Effector memory CD8-positive, alpha-beta T cell (primary cell): ENCODE measurements around the gene XPR1.

Source experiments
- ATAC-seq: fragments of 150-1000 bp; cut with Tn5 transposase; replicated peaks from 2 replicates; pipeline ENCODE4 v1.10.0; 2021; ENCODE audit warnings: mild to moderate bottlenecking, moderate library complexity
- DNase-seq, 3 experiments: peaks; one replicate each; pipeline ENCODE4 v3.0.0; 2021
- H3K27ac Mint-ChIP-seq, 2 donors: one replicate each; pipeline ENCODE4 v1.8.0; 2022; ENCODE audit warnings: mild to moderate bottlenecking in 2 of 2, mixed read lengths in 2 of 2, moderate library complexity in 2 of 2
- H3K27me3 Mint-ChIP-seq, 2 donors: one replicate each; pipeline ENCODE4 v1.8.0; 2022; ENCODE audit warnings: mixed read lengths in 2 of 2
- H3K36me3 Mint-ChIP-seq: one replicate; pipeline ENCODE4 v1.8.0; 2022; ENCODE audit warnings: mild to moderate bottlenecking, moderate library complexity, mixed read lengths; ENCODE audit not compliant: insufficient read depth
- H3K4me1 Mint-ChIP-seq, 2 donors: one replicate each; pipeline ENCODE4 v1.8.0; 2022; ENCODE audit warnings: low read depth in 2 of 2, mixed read lengths in 2 of 2
- H3K4me3 Mint-ChIP-seq, 2 donors: one replicate each; pipeline ENCODE4 v1.8.0; 2022; ENCODE audit warnings: mild to moderate bottlenecking in 2 of 2, mixed read lengths in 2 of 2, moderate library complexity in 2 of 2
- H3K9me3 Mint-ChIP-seq, 2 donors: one replicate each; pipeline ENCODE4 v1.8.0; 2022; ENCODE audit warnings: mixed read lengths in 2 of 2

XPR1 gene

DNA sequence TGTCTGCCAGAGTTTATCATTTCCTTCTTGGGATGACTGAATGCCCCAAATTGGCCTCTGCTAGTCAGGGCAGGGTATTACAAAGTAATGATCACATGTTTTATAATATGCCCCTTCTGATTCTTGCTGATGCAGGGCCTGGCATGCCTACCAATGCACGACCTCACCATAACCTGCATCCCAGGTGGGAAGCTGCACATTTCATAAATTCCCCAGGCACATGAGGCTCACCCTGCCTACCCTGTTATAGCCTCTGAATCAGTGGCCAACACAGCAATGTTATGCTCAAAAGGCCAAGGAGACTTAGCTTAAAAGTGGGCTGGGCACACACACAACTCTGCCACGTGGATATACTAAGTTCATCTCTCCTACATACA lies 28.0 kb upstream of the XPR1 start:
- no peaks in the 10 kb centered on the region for H3K9me3 Mint-ChIP-seq
- H3K27me3 Mint-ChIP-seq: peaks cover 0 to 5% of the 10 kb centered on the region in 2 donors
- DNase-seq (no peak), ATAC-seq (no peak)
- H3K4me1 Mint-ChIP-seq: no peaks in the 10 kb centered on the region
- H3K27ac Mint-ChIP-seq: no peak overlapping the region
- no peaks in the 10 kb centered on the region for H3K36me3 Mint-ChIP-seq
- no peak overlapping the region for H3K4me3 Mint-ChIP-seq

DNA sequence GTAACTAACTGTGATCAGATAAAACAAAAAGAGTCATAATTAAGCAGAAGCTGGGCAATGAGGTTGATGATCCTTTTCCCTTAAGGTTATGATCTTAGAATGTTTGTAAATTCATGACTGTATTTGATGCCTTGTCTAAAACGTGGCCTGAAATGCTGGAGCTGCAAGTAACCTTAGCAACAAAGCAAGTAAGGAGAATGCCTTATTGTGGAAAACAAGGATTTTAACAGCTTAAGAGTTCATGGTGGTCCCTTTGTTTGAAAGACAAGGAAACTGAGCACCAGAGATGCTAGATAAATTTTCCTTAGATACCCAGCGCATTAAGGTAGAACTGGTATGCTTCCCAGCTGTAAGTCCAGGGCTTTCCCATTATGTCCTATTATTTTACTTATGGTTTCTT lies 25.7 kb upstream of the XPR1 start:
- Mint-ChIP-seq H3K4me3 (no peak overlapping the region), H3K4me1 (peaks cover 0 to 1% of the 10 kb centered on the region in 2 donors), H3K27ac (no peak overlapping the region), H3K27me3 (peaks cover 0 to 5% of the 10 kb centered on the region in 2 donors), H3K9me3 (no peaks in the 10 kb centered on the region), H3K36me3 (no peaks in the 10 kb centered on the region)
- no peak for ATAC-seq
- no peak for DNase-seq

DNA sequence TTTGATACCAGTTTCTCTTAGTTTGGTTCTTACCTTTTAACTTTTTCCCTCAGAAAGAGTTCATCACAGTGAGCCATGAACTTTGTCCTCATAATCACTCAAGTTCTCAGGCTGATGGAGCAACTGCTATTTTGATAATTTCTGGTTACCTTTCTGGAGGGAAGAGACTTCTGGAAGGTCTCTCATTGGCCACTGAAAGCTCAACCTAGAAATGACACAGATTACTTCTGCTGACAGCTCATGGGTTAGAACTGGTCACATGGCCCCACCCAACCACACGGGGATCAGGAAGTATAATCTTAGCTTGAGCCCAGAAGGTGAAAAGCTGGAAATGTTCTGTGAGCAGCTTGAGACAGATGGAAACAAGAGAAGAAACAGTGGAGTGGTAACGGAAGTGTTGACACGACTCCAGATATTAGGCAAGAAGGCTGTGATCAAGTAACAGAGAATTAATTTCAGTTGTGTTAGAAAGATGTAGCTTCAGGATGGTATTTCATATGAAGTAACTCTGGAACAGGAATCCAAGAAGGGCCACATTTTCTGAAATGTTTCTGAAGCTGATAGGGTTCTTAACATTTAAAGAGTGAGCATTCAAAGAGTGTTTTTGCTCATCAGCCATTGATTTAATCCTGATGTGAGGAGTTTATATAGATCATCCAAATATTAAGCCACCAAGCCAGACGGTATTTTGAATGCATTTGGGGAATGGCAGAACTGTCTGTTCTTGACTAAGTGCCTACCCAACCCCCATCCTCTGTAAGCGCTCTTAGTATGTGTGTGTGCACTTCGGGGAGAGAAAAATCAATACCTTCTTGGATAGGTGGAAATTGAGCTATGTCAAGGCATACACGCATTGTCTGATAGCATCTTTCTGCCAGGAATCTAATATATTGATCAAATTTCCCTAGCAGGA lies 21.9 kb upstream of the XPR1 start:
- no peaks in the 10 kb centered on the region for H3K9me3 Mint-ChIP-seq
- no peak overlapping the region for H3K4me3 Mint-ChIP-seq
- peaks cover 0 to 3% of the 10 kb centered on the region in 2 donors for H3K4me1 Mint-ChIP-seq
- no peak overlapping the region for H3K27ac Mint-ChIP-seq
- no peaks in the 10 kb centered on the region for H3K36me3 Mint-ChIP-seq
- DNase-seq: no peak
- ATAC-seq: no peak
- no peaks in the 10 kb centered on the region for H3K27me3 Mint-ChIP-seq

DNA sequence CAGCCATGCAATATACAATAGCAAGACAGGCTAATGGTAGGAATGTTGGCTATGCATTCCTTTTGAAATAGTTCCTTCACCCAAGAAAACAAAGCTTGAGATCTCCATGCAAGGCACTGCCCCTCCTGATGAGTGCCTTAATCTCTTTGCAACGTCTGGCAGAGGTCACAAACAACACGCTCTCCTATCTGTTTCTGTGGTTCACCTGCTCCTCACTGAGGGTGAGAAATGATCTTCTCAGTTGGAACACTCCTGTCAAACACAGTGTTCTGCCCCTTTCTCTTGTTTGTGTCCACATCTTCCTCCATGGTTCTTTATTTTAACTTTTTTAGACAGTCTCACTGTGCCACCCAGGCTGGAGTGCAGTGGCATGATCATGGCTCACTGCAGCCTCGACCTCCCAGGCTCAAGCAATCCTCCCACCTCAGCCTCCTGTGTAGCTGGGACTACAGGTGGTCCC lies 21.2 kb upstream of the XPR1 start:
- no peak for ATAC-seq
- Mint-ChIP-seq H3K36me3 (no peaks in the 10 kb centered on the region), H3K4me1 (peaks cover 0 to 3% of the 10 kb centered on the region in 2 donors), H3K27me3 (no peaks in the 10 kb centered on the region), H3K9me3 (no peaks in the 10 kb centered on the region), H3K4me3 (no peak overlapping the region), H3K27ac (no peak overlapping the region)
- DNase-seq: no peak

DNA sequence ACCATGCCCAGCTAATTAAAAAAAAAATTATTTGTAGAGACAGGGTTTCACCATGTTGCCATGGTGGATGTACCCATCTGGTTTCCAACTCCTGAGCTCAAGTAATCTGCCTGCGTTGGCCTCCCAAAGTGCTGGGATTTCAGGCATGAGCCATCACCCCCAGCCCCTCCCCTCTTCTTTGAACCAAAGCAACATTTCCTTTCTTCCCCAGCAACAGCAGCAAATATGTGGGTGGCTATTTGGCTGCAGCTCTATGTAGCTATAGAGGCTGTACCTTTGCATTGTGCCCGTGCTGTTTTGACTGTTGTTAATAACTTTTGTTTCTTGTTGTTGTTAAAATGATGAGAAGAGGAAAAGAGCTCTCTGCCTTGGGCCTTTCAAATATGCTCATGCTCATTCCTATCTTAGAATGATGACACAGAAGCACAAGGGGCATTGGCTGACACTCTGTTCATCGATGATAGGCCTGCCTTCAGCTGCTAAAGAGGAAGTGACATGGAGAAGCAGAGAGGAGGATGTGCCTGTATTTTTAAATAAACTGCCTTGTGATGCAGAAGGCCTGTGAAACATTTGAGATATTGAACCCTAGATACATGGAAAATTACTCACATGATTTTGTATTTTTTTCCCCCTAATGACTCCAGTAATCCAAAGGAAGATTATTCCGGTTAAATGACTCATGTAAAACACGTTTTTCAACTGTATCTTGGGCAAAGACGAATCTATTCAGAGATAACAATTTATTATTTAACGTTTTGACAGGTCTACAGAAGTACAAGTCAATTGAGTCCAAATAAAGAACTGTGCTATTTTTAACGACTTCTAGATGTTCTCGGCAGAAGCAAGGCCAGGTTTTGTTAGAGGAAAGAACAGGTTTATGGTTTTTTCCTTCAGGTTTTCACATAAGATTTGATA lies 20.5 kb upstream of the XPR1 start:
- ATAC-seq (no peak), DNase-seq (no peak)
- Mint-ChIP-seq H3K4me1 (peaks cover 0 to 3% of the 10 kb centered on the region in 2 donors), H3K27me3 (no peaks in the 10 kb centered on the region), H3K36me3 (no peaks in the 10 kb centered on the region), H3K9me3 (no peaks in the 10 kb centered on the region), H3K27ac (no peak overlapping the region), H3K4me3 (no peak overlapping the region)

DNA sequence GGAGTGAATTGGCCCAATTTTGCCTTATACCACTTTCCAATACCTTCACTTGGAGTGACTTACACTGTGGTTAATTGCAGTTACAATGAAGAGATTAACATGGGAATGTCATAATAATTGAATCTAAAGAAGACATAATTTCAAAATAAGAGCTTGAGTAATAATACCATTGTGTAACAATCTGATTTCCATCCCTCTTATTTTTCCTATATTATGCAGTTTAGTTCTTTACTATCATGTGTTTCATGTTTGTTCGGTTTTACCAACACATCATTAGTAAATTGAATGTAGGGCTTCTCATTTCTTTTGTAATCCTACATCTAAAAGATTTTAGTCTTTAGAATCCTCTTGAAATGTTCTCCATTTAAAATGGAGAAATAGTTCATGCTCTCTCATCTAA lies 19.2 kb upstream of the XPR1 start:
- Mint-ChIP-seq H3K4me3 (no peak overlapping the region), H3K4me1 (peaks cover 0 to 3% of the 10 kb centered on the region in 2 donors), H3K9me3 (no peaks in the 10 kb centered on the region), H3K36me3 (no peaks in the 10 kb centered on the region), H3K27ac (no peak overlapping the region), H3K27me3 (no peaks in the 10 kb centered on the region)
- no peak for DNase-seq
- no peak for ATAC-seq

DNA sequence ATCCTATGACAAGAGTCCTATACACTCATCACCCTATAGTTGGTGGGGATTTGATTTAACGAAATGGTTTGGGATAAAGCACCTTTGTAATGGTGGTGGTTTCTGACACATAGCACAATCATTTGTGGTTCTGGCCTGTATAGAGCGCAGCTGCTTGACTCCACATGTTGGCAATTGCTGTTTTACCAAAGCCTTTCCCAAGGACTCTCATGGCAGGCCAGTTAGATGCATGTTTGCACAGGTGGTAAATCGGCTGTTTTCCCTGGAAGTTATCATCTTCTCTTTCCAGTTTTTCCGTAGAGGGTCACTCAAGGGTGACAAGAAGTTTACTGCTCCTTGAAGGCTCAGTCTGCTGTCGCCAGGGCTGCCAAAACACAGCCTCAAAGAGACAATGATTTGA lies 17.1 kb upstream of the XPR1 start:
- Mint-ChIP-seq H3K27ac (no peak overlapping the region), H3K4me3 (no peak overlapping the region), H3K9me3 (no peaks in the 10 kb centered on the region), H3K27me3 (no peaks in the 10 kb centered on the region), H3K4me1 (peaks cover 0 to 3% of the 10 kb centered on the region in 2 donors), H3K36me3 (no peaks in the 10 kb centered on the region)
- no peak for DNase-seq
- no peak for ATAC-seq

DNA sequence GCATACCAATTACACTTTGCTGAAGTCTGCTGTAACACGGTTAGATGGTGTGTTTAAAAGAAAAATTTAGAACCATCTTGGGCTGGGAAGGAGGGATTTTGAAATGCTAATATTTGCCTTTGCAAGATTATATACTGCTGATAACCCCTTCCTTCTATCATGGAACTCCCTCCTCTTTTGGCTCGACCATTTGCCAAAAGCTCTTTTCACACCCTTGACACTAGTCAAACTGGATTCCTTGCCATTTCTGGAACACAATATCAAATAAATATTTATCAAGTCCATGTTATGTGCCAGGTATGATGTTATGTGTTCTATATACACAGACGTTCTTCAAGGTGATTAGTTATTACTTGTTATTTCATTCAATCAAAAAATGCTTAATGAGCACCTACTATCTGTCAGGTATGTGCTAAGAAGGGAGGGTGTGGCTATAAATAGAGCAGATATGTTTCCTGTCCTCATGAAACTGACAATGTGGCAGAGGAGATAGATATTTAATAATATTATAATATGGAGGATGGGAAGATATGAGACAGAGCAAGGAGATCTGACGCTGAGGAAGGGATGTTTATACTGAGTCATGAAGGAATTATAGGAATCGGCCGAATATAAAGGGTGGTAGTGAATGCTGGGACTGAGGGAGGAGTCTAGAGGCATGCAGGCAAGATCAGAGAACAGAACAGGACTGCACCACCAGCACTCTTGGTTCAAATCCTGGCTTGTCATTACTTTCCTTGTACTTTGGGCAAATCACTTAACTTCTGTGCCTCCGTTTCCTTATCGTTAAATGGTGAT lies 16.1 kb upstream of the XPR1 start:
- no peak overlapping the region for H3K4me3 Mint-ChIP-seq

DNA sequence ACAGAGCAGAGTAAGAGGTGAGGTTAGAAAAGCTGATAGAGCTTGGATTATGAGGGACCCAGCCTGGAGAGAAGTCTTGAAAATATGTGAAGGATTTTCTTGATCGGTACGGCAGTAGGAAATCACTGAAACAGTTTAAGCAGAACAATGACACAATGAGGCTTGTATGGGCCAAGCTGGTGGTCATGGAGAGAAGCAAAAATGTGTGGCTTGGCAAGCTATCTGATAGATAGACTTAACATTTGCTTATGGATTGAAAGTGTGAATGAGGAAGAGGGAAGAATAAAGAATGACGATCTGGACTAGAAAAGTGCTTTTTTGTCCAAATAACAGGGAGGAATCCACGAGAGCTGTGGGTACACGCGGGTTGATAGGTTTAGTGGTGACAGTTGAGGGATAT lies 15.4 kb upstream of the XPR1 start:
- Mint-ChIP-seq H3K4me1 (no peaks in the 10 kb centered on the region), H3K36me3 (no peaks in the 10 kb centered on the region), H3K4me3 (no peak overlapping the region), H3K27me3 (no peaks in the 10 kb centered on the region), H3K27ac (no peak overlapping the region), H3K9me3 (no peaks in the 10 kb centered on the region)
- DNase-seq (no peak), ATAC-seq (no peak)

More for the DNA sequence above, 16.1 kb upstream of the XPR1 start:
- DNase-seq (no peak), ATAC-seq (no peak)
- Mint-ChIP-seq H3K27ac (no peak overlapping the region), H3K27me3 (no peaks in the 10 kb centered on the region), H3K36me3 (no peaks in the 10 kb centered on the region), H3K4me1 (peaks cover 0 to 3% of the 10 kb centered on the region in 2 donors), H3K9me3 (no peaks in the 10 kb centered on the region)

DNA sequence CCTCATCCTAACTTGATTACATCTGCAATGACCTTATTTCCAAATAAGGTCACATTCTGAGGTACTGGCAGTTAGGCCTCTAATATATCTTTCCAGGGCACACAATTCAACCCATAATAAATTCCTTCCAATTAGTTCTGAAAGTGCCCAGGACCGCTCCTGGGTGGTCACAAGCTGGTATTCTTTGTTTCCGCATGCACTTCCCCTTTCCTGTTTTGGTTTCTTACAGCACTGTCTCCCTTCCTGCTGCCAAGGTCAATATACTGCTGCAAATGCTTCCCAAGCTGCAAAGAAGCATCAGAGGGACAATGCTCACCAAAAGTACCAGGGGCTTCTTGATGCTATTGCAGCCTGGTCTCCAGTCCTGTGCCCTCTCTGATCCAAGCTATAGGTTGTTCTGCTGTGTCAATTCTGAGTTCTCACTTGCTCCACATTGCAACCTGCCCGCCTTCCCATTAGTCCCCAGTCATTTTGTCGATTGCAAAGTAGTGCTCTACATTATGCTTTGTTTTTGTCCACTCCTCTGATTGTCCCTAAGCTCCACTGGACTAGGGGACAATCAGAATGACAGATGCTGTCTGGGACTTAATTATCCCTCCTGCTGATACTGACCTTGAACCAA lies 13.9 kb upstream of the XPR1 start:
- H3K27ac Mint-ChIP-seq: no peak overlapping the region
- DNase-seq: no peak
- H3K36me3 Mint-ChIP-seq: no peaks in the 10 kb centered on the region
- ATAC-seq: no peak
- H3K9me3 Mint-ChIP-seq: no peaks in the 10 kb centered on the region
- H3K4me3 Mint-ChIP-seq: no peak overlapping the region
- no peaks in the 10 kb centered on the region for H3K4me1 Mint-ChIP-seq
- no peaks in the 10 kb centered on the region for H3K27me3 Mint-ChIP-seq

DNA sequence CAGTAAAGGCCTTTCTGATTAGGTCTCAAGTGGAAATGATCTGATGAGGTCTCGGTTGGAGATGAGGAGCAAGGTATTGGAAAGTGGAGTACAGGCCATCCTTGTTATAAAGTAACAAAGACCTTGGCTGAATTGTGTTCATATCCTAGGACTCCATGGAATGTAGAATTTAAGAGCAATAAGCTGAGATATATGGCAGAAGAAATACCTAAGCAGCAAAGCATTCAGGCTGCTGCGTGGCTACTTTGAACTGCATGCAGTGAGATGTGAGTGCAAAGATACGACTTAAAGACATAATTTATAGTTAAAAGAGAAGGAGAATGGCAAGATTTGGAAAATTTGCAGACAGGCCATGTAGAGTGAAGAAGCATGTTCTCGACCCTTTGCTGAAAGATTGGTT lies 11.2 kb upstream of the XPR1 start:
- Mint-ChIP-seq H3K4me1 (no peaks in the 10 kb centered on the region), H3K4me3 (no peak overlapping the region), H3K27ac (no peak overlapping the region), H3K36me3 (no peaks in the 10 kb centered on the region), H3K27me3 (peaks cover 5 to 14% of the 10 kb centered on the region in 2 donors), H3K9me3 (no peaks in the 10 kb centered on the region)
- ATAC-seq: no peak
- no peak for DNase-seq

DNA sequence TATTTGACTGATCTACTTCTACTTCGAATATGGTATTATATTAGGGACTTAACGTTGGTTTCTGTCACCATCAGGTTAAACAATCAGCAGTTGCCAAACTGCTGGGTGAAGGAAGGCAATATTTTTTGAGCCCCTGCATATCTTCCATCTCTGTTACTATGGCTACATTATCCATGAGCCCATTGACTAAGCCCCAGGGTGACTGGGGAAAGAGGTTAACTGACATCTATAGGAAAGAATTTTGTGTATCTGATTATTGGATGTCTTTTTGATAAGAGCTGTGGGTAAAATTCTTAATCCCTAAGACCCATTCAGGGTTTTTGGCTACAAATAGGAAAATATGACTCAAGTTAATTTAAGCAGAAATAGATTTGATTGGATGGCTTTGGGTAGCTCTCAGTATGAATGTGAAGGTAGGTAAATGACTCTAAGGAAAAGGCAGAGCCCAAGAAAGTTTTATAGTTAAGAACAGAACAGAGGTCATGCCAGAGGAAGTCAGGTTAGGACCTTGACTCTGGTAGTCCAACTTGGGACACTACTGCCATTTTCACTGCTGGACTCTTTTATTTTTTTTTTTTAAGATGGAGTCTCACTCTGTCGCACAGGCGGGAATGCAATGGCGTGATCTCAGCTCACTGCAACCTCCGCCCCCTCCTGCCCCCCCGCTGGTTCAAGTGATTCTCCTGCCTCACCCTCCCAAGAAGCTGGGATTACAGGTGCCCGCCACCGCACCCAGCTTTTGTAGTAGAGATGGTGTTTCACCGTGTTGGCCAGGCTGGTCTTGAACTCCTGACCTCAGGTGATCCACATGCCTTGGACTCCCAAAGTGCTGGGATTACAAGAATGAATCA lies 8.9 kb upstream of the XPR1 start:
- no peak for DNase-seq
- H3K27me3 Mint-ChIP-seq: peaks cover 13 to 31% of the 10 kb centered on the region in 2 donors
- no peaks in the 10 kb centered on the region for H3K4me1 Mint-ChIP-seq
- no peaks in the 10 kb centered on the region for H3K36me3 Mint-ChIP-seq
- H3K4me3 Mint-ChIP-seq: no peak overlapping the region
- H3K27ac Mint-ChIP-seq: no peak overlapping the region
- ATAC-seq: no peak
- H3K9me3 Mint-ChIP-seq: no peaks in the 10 kb centered on the region
